Anterior cingulate cortex (tissue), 58 donors: Measurements from ENCODE around the gene HSD17B1.
"Not testable (repeated sequence)": the region's sequence is repeated elsewhere in the genome, so short reads cannot be mapped to it uniquely, and the experiment has no call there.

Source experiments
- DNase-seq, 58 donors: peaks; one replicate each; lab custom pipeline; 2025; lab: John Stamatoyannopoulos, UW

The HSD17B1 gene, protein sequence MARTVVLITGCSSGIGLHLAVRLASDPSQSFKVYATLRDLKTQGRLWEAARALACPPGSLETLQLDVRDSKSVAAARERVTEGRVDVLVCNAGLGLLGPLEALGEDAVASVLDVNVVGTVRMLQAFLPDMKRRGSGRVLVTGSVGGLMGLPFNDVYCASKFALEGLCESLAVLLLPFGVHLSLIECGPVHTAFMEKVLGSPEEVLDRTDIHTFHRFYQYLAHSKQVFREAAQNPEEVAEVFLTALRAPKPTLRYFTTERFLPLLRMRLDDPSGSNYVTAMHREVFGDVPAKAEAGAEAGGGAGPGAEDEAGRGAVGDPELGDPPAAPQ

GRCh38 chr17:42552736-42553135 is at the start of gene HSD17B1:
Gene HSD17B1 (plus strand): TSS chr17:42552923. CDS start chr17:42552934, 11 bp downstream.
- not testable (repeated sequence) for DNase-seq

DNA sequence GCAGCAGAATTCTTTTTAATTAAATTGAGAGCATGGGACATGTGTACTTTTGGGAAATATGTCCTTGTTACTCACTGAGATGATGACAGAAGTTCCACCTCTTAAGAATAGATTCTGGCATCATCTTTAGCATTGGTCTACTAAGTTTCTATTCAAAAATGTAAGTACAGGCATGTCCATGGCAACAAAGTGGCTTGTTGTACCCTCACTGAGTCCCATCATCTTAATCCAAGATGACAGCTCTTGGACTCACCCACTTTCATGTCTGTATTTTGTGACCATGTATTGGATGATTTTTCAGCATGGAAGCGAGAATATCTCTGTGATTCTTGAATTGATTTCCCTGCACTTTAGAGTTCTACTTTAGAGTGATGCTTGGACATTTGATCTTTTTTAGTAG is 49.8 kb upstream of the HSD17B1 start:
- no peak for DNase-seq

- DNase-seq, result no peak
These were observed 45.1 kb upstream of the HSD17B1 start for GRCh38 chr17:42507671-42508070.

- no peak for DNase-seq
These were observed 44.1 kb upstream of the HSD17B1 start for GRCh38 chr17:42508426-42509165.

- DNase-seq, result no peak
These were observed 43.3 kb upstream of the HSD17B1 start for GRCh38 chr17:42509409-42509808.

- no peak for DNase-seq
These were observed 42.9 kb upstream of the HSD17B1 start for GRCh38 chr17:42509841-42510240.

- DNase-seq, result no peak
These were observed 40.5 kb upstream of the HSD17B1 start for GRCh38 chr17:42512246-42512645.

GRCh38 chr17:42512733-42513251 is 39.9 kb upstream of the HSD17B1 start:
- no peak for DNase-seq

DNA sequence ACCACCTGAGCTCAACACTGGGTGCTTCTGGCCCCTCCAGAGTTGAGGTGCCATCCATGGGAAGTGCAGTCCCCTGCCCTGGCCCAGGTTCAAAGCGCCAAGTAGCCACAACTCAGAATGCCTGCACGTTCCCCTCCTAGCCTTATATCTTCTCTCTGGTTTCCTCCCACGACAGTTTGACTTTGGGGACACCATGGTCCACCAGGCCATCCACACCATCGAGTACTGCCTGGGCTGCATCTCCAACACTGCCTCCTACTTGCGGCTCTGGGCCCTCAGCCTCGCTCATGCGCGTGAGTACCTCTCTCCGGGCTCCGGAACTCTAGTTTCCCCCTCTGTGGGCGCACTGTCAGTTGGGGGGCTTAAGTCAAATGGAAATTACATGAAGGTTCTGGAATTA is 39.0 kb upstream of the HSD17B1 start:
- DNase-seq, result no peak

- DNase-seq, result no peak
These were observed 38.4 kb upstream of the HSD17B1 start for GRCh38 chr17:42514279-42514678.

GRCh38 chr17:42514867-42515266 is 37.9 kb upstream of the HSD17B1 start:
- no peak for DNase-seq

DNA sequence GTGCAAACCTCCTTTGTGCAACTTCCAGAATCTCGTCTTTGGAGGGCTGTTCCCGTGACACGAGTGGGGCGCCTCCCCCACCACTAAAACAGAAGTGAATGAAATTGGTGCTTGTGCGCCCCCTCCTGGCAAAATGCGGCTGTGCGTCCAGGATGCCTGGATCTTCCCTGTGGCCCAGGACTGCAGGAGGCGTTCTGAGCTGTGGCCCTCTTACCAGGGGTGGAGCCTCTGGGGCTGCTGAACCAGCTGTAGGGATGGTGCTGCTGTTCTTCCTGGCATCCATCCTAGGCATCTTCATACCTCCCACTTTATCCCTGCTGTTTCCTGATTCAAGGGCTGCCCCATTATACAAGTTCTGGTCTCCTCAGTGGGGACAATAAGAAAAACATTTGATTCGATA is 35.2 kb upstream of the HSD17B1 start:
- peak in 52 of 58 donors; percentile 5 to 85 (median 48) for DNase-seq

- DNase-seq, result peak in 23 of 58 donors; percentile 7 to 66 (median 26)
These were observed 34.5 kb upstream of the HSD17B1 start for GRCh38 chr17:42518046-42518754.

DNA sequence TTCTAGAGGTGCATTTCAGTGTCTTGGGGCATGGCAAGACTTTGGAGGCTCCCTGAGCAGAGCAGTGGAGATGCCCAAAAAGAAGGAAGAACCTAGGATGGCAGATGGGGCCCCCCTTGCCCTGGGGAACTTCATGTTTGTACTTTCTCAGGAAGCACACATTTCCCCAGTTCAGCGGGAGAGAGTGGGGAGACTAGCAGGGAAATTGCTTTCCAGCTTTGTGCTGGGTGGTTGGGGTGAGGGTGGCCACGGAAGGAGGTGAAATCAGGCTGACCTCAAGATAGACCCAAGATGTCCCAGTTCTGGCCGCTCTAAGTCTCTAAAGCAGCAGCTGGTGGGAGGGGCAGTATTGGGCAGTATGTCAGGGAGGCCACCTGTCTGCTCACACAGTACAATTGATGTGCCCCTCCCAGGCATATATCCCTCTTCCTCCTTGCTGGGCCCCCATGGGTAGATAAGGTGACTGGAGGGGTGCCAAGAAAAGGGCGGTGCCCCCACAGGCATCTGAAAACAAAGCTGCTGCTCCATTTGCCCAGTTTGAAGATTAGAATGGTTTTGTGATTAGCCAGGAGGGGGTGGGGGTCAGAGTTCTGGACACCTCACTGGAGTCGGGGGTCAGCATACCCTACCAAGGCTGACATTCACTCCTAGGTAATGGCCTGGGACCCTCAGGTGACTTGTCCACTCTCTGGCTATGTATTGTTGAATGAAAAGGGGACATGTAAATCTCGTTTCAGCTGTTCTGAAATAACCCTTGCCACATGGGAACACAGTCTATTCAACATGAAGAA is 33.8 kb upstream of the HSD17B1 start:
- DNase-seq, result peak in 1 of 58 donors; percentile 14

DNA sequence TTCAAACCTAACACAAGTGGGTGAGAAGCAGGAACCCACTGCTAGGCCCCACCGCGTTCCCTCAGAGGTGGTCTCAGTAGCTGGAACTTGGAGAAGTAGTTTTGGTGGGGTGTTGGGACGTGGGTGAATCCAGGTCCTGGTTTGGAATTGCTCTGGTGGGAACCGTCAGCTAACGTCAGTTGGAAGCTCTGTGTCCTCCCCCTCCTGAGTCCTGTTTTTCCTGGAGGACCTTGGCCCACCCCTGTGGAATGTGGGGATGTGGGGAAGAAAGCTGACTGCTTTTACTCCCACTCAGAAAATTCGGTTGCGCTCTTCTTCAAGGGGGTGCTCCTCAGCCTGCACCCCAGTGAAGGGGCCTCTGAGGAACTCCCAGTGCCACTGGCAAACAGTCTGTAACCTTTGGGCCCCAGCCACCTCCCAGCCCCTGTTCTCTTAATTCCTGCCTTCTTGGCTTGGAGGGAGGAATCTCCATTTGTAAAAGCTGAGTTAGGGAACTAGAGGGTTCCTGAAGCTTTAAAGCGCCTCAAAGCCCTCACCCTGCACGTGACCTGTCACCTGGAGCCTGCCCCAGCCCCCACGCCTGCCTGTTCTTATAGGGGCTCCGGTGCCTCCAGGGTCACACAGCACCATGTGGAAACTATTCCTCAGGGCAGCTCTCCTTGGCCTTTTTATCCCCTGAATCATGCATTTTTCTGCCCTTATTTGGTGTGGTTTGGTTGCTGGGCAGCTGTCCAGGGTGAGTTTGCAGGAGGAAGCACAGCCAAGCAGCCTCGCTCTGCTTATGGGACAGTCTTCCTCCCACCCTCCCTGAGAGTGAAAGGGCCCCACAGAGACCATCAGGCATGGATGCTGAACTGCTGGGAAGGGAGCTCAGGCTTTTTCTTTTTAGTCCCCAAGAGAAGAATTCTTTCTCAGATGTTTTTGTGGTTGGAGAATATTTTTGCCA is 32.9 kb upstream of the HSD17B1 start:
- peak in 53 of 58 donors; percentile 19 to 86 (median 67) for DNase-seq

DNA sequence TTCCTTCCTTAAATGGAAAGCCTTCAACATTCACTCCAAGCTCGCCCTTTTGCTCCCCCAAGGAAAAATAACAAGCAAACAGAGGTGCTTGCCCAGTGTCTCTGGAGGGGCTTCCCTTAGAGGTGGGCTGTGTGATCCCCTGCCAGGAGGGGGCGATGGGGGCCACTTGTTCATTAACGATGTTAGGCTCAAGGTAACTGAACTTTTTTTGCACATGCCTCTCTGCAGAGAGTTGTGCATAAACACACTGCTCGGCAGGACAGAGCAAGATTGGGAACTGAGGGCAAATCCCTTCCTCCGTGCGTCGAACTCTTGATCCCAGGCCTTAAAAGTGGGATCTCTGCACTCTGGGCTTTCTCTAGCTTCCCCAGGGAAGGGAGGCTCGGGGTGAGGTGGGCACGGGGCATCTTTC is 32.2 kb upstream of the HSD17B1 start:
- DNase-seq, result no peak

DNA sequence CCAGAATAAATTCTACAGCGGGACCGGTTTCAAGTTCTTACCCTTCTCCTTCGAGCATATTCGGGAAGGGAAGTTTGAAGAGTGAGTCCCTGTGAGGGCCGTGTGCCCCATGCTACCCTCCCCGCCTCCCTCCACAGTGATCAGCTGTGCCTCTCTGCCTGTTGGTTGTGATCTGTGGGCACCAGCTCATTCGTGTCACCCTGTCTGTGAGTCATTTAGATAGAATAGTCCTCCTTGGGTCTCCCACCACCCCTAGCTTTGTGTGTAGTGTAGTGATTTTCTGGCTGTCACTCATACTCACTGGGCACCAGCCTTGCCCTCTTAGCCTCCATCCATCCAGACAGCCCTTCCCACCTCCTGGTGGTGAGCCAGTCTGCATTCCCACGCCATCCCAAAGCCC is 31.7 kb upstream of the HSD17B1 start:
- no peak for DNase-seq

- no peak for DNase-seq
These were observed 31.0 kb upstream of the HSD17B1 start for GRCh38 chr17:42521666-42522262.
